Stimulated activated naive CD8-positive, alpha-beta T cell treated with anti-CD3 and anti-CD28 coated beads, Interleukin-15, Interleukin-2, amounts not matched to agents 100 U/mL and 50 U/mL, for 24 hours (primary cell): ENCODE results near the gene CBFB.
A peak's percentile ranks its signal among the peaks of the same experiment; 100 is the strongest.
"Not testable (repeated sequence)": the region's sequence is repeated elsewhere in the genome, so short reads cannot be mapped to it uniquely, and the experiment has no call there.

Experiments
- ATAC-seq: fragments of 150-1000 bp; cut with Tn5 transposase; one replicate; pipeline ENCODE4 v1.10.0; 2021
- DNase-seq: peaks from one replicate; pipeline ENCODE4 v3.0.0; 2021

The CBFB gene

DNA sequence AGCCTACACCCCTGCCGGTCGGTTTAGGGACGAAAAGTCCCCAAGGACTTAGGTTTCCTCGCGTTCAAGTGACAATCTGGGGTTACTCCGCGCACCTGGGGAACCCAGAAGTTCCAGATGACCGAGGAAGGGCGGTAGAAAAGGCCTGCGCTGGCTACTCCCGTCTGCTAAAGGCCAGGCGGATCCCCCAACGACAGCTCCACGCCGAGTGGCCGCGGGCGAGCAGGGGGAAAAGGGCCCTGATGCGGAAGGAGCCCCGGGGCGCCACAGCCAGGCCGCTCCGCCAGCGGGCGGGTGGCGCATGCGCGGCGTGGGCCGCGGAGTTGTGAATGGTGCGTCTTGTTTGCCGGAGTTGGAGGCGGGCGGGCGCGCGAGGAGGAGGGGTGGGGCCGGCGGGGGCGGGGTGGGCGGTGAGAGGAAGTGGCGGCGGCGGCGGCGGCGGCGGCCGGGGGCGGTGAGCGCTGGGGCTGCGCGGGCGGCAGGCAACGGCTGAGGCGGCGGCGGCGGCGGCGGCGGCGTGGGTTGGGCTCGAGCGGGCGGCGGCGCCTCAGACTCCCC lies at the start of gene CBFB:
TSS of gene CBFB (plus strand) at position 454 of the 558 bp plus-strand sequence. CDS start 259 bp downstream, outside the sequence.
- DNase-seq: peak; percentile 93
- peak; percentile 90 for ATAC-seq

DNA sequence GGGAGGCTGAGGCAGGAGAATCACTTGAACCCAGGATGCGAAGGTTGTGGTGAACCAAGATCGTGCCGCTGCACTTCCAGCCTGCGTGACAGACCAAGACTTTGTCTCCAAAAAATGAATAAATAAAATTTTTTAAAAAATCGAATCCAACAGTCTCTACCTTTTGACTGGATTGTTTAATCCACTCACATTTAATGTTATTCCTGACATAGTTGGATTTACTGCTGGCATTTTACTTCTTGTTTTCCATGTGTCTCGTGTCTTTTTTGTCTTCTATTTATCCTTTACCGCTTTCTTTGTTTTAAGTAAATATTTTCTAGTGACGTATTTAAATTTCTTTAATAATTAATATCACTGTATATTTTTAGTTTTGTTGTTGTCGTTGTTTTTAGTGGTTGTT lies 45.9 kb upstream of the CBFB start:
- DNase-seq (no peak), ATAC-seq (no peak)

DNA sequence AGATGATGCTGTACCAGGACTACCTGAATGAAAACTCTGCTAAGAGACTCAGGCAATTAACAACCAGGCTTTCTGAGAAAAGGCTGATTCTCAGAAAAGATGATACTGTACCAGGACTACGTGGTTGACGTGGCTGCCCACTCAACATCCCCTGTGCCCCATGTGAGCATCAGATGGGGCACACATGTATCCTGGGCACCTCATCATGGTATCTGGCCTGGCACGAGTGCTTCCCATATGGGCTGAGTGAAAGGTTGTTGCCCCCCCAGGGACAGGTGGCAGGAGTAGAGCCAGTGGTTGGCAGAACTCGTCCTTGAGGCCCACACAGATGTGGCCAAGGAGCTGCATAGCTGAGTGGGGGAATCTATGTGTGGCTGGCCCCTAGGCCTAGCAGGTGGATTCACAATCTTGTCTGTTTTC lies 44.0 kb upstream of the CBFB start:
- DNase-seq: peak; percentile 71
- peak; percentile 86 for ATAC-seq

DNA sequence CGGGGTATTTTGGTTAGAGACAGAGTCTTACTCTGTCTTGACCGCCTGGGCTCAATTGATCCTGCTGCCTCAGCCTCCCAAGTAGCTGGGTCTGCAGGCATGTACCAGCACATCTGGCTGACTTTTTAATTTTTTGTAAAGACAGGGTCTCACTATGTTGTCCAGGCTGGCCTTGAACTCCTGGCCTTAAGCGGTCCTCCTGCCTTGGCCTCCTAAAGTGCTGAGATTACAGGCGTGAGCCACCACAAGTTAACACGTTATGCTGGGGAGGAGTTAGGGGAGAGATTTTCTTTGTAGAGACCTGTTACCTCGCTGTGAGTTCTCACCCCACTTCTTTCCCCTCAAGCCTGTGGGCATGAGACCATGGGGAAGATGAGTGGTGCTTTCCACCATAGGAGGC lies 42.4 kb upstream of the CBFB start:
- no peak for DNase-seq
- no peak for ATAC-seq

DNA sequence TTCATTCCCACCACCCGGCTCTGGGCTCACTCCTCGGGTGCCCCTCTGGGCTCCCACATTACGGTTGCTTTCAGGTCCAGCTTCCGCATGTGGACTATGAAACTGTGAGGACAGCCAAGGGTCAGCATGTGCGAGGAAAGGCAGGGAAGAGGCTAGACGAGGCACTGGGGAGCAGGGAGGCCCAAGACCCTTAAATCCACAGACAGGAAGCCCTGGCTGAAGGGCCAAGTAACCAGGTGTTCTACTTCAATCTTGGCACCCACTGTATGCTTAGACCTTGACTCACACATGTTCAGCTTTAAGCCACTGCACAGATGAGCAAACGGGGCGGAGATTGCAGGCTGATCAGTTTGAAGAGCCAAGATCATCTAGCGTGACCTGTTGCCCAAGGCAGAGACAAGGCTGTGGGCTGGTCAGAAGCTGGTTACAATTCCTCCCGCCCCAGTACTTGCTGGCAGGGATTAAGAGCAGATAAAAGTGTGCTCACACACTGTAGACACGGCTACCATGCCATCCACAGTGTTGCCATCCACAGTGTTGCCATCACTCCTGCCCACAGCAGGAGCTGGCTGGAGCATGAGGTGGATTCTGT lies 40.7 kb upstream of the CBFB start, which contains the start of gene CES4A:
TSS of gene CES4A (plus strand) at position 393 of the 592 bp plus-strand sequence. CDS start at position 577, 184 bp downstream.
- DNase-seq: no peak
- no peak for ATAC-seq

DNA sequence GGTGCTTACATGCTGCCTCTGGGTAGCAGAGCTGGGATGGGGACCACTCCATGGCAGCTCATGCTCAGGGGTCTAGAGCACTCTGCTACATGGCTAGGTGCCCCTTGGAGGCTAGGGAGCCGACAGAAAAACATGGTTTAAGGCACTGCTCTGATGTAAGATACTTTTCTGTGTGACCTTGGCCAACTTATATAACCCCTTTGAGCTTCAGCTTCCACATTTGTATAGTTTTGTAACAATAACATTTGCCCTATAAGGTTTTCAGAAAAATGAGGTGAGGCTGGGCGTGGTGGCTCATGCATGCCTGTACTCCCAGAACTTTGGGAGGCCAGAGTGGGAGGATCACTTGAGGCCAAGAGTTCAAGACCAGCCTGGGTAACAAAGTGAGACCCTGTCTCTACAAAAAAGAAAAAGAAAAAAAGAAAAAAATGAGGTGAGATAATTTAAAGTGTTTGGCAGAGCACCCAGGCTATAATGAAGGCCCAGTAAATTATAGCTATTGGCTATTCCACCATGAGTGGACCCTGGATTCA lies 37.3 kb upstream of the CBFB start:
- ATAC-seq: no peak
- no peak for DNase-seq

DNA sequence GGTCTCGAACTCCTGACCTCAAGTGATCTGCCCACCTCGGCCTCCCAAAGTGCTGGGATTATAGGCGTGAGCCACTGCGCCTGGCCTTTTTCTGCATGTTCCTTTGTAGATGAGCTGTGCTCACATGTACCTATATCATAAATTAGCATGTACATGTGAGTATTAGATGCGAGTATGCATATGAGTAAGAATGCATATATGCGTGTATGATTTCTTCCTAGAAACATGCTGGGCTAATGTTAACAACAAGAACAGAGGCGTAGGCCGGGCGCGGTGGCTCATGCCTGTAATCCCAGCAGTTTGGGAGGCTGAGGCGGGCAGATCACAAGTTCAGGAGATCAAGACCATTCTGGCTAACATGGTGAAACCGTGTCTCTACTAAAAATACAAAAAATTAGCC lies 35.4 kb upstream of the CBFB start:
- not testable (repeated sequence) for ATAC-seq, DNase-seq

DNA sequence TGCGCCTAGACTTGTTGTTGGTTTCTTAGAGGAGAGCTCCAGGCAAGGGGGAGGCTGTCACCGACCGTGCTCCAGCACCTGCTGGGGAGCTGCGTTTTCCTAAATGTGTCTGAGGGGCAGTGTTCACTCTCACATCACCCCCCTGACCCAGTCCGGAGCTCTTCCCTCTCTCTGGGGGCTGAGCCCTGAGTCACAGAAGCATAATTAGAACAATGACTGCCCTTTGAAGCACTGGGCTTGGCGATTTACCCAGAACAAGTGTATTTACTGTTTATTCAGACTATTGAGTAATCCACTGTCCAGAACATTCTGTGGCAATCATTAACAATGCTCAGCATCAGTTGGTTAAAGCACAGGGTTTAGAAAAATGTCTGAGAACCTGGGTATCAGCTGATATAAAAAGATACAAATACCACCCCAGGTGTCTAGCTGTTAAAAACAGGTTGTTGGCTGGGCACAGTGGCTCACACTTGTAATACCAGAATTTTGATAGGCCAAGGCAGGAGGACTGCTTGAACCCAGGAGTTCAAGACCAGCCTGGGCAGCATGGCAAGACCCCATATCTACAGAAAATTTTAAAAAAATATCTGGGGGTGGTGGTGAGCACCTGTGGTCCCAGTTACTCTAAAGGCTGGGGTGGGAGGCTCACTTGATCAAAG lies 32.5 kb upstream of the CBFB start:
- no peak for ATAC-seq
- DNase-seq: no peak

DNA sequence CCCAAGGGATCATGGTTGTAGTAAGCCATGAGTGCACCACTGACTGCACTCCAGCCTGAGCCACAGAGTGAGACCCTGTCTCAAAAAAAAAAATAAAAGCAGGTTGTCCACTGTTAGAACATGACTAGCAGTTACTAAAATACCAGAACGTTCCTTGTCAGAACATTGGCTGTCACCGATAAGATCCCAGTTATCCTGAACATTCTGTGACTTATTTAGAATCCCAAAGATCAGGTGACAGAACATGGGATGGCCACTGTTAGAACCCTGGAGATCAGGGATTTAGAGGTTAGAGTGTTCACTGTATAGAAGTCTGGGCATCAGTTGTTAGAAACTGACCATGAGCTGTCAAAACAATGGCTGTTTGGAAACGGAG lies 32.0 kb upstream of the CBFB start:
- no peak for DNase-seq

DNA sequence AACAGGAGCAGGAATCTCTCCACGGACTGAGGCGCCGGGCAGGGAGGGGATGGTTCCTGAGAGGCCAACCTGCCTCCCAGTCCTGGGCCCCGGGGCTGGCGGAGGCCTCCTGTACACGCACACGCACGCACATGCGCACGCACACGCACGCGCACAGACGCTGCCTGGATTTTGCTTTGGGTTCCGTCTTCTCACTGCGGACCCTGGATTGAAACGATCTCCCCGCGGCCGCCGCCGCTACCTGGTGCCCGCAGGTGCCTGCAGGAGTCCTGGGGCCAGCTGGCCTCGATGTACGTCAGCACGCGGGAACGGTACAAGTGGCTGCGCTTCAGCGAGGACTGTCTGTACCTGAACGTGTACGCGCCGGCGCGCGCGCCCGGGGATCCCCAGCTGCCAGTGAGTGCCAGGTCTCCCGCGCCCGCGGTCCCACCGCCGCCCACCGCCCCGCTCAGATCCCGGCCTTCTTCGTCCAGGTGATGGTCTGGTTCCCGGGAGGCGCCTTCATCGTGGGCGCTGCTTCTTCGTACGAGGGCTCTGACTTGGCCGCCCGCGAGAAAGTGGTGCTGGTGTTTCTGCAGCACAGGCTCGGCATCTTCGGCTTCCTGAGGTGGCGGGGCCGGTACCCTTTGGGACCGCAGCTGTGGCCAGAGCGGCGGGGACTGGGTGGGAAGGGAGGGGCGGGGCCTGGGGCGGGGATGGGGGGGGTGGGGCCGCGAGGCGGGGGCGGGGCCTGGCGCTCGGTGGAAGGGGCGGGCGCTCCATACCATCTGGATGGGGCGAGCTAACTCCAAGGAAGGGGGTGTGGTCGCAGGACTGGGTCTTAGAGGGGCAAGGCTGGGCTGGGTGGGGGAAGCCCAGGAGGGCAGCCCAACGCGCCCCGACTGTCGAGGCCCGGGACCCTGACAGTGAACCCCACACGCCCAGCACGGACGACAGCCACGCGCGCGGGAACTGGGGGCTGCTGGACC lies 28.3 kb upstream of the CBFB start:
- ATAC-seq: peak; percentile 47
- DNase-seq: peak; percentile 57

More for the DNA sequence above, 32.0 kb upstream of the CBFB start:
- ATAC-seq: no peak

DNA sequence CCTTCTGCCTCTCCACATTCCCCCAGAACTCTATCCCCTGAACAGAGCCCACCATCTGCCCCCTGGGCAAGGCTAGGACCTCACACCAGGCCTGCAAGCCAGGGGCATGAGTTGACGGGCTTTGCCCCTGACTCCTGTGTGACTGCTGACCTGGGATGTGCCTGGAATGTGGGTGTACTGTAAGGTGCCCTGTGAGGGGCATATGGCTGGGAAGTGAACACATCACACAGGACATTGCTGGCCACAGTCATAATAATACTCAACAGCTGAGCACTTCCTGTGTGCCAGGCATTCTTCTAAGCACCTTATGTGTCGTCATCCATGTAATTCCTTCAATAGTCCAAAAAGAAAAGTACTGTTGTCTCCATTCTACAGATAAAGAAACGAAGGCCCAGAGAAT lies 27.2 kb upstream of the CBFB start:
- DNase-seq (no peak), ATAC-seq (no peak)

DNA sequence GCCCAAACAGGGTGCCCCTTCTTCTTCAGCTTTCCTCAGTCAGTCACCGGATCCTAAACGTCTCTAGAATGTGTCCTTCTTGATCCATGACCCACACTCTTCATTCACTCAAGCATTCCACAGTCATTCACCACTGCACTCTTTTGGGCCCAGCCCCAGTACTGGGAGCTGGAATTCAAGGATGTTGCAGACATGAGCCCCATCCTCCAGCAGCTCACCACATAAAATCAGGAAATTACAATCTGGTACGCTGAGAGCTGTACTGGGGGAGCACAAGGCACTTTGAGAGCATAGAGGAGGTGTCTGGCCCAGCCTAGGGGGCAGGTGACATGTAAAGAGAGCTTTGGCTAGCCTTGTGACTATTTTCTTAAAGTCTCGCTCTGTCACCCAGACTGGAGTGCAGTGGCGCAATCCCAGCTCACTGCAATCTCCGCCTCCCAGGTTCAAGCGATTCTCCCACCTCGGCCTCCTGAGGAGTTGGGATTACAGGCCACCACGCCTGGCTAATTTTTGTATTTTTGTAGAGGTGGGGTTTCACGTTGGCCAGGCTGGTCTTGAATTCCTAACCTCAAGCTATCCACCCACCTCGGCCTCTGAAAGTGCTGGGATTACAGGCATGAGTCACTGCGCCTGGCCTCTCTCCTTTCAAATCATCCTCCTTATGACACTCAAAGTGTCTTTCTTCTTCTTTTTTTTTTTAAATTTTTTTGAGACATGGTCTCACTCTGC lies 21.9 kb upstream of the CBFB start:
- ATAC-seq: no peak
- DNase-seq: no peak

DNA sequence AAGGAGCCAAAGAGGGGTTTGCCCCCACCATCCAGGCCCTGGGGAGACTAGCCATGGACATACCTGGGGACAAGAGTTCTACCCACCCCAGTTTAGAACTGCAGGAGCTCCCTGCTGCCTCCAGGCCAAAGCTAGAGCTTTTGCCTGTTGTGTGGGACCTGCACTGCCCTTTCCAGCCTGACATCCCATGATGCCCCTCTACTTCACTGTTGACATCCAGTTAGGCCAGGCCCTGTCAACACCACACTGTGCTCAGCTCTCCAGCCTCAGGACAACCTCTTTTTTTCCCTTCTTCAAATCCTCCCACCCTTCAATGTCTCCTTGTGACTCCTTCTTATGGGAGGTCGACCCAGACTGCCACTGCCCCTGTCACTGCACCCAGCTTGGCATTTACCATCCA lies 19.8 kb upstream of the CBFB start:
- ATAC-seq (no peak), DNase-seq (no peak)

DNA sequence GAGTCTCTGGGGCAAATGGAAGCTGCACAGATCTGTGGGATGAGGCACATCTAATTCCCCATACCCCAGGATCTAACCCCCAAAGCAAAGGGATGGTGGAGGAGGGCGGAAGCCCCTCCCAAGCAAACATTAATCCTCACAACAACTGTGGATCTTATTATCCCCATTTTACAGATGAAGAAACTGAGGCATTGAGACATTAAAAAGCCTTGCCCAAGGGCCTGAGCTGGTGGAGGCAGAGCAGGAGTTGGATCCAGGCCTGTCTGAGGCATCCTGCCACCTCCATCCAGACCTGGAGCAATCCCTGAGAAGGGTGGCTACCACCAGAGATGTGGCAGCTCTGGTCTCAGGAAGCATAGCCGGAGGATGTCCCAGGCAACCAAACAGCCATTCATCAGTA lies 17.7 kb upstream of the CBFB start:
- no peak for DNase-seq
- ATAC-seq: no peak

DNA sequence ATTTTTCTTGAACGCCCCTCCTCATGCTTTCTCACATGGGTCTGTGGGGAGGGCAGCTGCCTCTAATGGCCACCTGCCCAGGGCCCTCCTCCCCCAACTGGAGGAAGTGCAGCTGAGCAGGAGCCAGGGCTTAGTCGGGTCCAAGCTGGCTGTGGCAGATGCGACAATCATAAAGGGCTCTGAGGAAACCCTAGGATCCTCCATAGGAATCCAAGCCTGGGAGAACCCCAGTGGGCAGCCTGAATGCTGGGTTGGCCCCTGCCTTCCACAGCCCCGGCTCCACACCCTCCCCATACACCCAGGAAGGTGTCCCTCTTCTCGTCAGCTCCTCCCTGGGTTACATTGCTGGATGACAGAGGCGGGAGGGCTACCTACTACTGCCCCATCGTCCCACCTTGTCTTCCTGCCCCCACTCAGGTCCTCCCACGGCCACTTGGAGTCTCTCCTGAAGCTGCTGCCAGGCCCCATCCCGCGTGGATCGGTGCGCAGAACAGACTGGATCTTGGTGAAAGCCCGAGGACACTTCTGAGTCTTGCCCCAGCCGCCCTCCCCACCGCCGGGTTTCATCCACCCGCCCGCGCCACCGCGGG lies 15.6 kb upstream of the CBFB start:
- no peak for ATAC-seq

DNA sequence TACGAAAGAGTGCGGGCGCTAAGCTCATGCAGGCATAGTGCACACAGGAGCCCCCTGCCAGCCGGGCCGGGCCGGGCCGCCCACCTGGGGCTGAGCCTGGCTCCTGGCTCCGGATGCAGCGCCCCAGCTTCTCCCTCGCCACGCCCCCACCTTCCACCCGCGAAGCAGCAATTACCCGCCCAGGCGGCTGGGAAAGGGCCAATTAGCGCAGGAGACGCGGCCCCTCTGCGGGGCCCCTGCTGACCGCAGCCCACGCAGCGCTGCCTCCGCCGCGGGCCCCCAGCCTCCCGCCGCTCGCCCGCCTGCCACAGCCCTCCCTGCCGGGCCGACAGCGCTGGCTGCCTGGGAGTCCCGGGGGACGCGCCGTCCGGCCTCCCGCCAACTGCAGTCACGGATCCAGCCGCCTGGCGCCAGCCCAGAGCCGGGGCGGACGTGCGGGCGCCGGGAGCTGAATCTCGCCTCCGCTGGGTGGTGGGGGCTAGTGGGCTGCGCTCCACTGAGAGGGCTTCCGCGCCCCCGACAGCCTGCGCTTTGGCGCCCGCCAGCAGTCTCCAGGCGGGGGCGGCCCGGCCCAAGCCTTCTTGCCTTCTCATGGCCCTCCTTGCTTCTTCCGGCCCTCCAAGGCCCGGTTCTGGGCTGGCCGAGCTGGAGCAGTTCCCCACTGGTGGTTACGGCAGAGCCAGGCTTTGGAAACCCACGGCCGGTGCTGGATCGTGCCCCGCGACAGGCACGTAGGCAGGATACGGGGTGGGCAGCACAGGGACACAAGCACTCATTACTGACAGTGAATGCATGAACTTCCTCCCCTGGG lies 14.9 kb upstream of the CBFB start:
- DNase-seq: peak; percentile 85
- peak; percentile 55 for ATAC-seq

More for the DNA sequence above, 15.6 kb upstream of the CBFB start:
- no peak for DNase-seq

DNA sequence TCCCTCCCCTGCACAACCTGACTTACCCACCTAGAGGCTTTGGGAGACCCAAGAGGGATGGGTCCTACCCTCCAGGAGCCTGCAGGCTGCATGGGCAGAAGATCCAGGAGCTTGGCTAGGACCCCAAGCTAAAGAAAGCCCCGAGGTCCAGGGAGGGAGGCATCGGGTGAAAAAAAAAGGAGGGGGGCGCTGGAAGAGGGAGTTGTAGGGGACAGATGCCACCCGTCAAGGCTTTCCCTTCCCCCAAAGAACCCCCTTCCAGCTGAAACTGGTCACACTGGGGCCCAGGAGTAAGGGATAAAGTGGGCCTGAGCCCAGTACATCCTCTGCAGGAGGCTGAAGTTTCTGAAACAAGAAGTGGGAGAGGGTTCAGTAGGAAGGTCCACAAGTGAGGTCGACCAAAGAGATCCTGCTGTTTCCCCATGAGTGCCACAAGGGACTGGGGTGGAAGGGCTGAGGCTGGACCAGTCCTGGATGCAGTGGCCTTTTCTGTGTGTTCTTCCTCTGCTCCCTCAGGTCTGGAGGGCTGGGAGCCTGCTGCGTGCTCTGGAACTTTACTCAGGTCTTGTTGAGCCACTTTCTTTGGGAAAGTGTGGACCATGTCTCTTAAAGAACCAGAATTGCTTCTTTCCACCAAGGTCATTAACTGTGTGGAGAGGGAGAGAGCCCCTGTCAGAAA lies 14.2 kb upstream of the CBFB start:
- ATAC-seq: no peak
- no peak for DNase-seq

DNA sequence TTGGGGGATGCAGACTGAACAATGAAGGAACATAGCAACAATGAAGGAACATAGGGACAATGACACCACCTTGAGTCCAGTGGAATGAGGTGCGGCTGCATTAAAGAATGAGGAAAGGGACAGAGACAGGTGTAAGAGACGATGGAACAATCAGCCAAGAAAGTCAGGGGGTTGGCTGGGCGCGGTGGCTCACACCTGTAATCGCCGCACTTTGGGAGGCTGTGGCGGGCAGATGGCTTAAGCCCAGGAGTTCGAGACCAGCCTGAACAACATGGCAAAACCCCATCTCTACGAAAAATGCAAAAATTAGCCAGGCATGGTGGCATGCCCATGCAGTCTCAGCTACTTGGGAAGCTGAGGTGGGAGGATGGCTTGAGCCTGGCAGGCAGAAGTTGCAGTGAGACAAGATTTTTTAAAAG lies 13.6 kb upstream of the CBFB start:
- DNase-seq: no peak

DNA sequence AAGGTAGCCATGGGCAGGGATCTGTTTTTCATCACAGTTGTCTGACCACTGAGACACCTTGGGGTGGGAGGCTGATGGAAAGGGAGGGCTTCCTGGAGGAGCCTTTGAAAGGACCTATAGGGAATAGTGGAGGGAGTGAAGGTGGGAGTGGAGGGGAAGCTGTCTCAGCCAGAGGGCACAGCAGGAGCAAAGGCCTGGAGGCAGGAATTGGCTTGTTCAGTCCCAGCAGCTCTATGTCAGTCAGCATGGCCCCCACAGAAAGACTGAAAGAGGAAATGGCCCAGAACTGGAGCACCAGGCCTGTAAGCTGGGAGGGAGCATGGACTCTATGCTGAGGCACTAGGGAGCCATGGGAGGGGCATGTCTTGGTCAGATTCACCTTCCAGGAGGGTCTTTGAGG lies 12.8 kb upstream of the CBFB start:
- DNase-seq: no peak
- no peak for ATAC-seq

More for the DNA sequence above, 13.6 kb upstream of the CBFB start:
- no peak for ATAC-seq
